C4-2B (cell line): Measurements from ENCODE around the gene KCTD11.

ENCODE experiments used
- CTCF ChIP-seq: fragments of 450-650 bp; conservative IDR thresholded peaks from 2 replicates; pipeline ENCODE4 v1.5.1; 2017; ENCODE audit warnings: mild to moderate bottlenecking
- ZFX ChIP-seq: fragments of 450-650 bp; IDR thresholded peaks from 2 replicates; pipeline ENCODE4 v1.6.1; 2017

- no peak for TF ChIP-seq CTCF
- no peak for TF ChIP-seq ZFX
Measured at GRCh38 chr17:7367083-7367482, 15.1 kb downstream of the KCTD11 start.
